Measurements from ENCODE around the gene KCNN3. TPM values are rescaled to one million over a fixed set of nuclear protein-coding genes. Genes with fewer than 3 reads are reported as not detected.

KCNN3 gene
- total and polyA plus RNA-seq, 4 donors: 0.47 to 4.9 (median 1.9) TPM

DNA sequence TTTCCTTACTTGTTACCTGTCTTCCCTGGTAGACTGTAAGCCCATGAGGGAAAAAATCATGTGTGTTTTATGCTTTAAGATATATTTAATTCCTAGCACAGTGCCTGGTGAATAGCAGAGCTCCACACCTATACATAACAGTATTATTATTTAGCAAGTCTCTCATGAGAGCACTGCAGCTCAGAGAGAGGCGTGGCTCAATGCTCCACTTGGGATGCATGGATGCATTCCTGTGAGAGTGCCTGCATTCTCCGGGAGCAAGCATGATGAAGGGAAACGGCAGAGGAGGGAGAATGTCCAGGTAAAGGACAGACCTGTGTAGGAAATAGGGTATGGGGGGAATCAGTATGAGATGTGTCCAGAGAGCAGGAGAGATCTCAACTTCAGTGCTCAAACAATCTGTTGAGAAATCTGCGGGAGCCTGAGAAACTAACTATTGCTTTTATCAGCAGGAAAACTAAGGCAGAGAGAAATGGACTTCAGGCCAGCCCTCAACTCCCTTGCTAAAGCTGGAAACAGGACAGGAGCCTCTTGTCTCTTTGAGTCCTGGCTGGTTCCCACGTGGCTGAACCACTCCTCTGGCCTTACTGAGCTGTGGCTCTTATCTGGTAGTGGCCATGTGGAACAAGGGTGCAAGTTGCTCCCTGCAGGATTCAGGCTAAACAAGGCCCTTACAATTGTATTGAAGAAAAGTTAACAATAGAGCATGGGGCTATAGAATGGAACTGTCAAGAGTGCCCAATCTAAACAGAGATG lies 113.1 kb downstream of the KCNN3 start:
- Histone ChIP-seq H3K27me3 (ENCODE audit: control insufficient read depth in 3 of 3, insufficient read depth in 3 of 3, low read length in 2 of 3) (peaks cover 0 to 14% (median 9%) of the 10 kb centered on the region in 3 donors), H3K27ac (ENCODE audit: low read depth in 1 of 2, low read length in 1 of 2) (no peak overlapping the region), H3K36me3 (ENCODE audit: control insufficient read depth in 4 of 4, insufficient read depth in 4 of 4, low read length in 4 of 4) (no peaks in the 10 kb centered on the region), H3K4me3 (no peak overlapping the region), H3K9me3 (ENCODE audit: control insufficient read depth in 4 of 4, insufficient read depth in 3 of 4, low read length in 3 of 4) (peaks cover 0 to 2% (median 0%) of the 10 kb centered on the region in 4 donors), H3K9ac (ENCODE audit: insufficient read depth in 1 of 2, low read length in 2 of 2) (no peak overlapping the region), H3K4me1 (ENCODE audit: control insufficient read depth in 5 of 5, insufficient read depth in 5 of 5, low read length in 5 of 5) (peaks cover 0 to 7% (median 0%) of the 10 kb centered on the region in 5 donors)
- TF ChIP-seq, protein P1, sequence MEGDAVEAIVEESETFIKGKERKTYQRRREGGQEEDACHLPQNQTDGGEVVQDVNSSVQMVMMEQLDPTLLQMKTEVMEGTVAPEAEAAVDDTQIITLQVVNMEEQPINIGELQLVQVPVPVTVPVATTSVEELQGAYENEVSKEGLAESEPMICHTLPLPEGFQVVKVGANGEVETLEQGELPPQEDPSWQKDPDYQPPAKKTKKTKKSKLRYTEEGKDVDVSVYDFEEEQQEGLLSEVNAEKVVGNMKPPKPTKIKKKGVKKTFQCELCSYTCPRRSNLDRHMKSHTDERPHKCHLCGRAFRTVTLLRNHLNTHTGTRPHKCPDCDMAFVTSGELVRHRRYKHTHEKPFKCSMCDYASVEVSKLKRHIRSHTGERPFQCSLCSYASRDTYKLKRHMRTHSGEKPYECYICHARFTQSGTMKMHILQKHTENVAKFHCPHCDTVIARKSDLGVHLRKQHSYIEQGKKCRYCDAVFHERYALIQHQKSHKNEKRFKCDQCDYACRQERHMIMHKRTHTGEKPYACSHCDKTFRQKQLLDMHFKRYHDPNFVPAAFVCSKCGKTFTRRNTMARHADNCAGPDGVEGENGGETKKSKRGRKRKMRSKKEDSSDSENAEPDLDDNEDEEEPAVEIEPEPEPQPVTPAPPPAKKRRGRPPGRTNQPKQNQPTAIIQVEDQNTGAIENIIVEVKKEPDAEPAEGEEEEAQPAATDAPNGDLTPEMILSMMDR (IDR thresholded peaks at IDR 0.05; ENCODE audit: control extremely low read depth, extremely low read depth): no peak
- DNase-seq (no peak), ATAC-seq (ENCODE audit: insufficient read depth, low FRiP score) (no peak)
- 73 to 80% methylated on average over 5 of the region's 5 CpGs for WGBS, 2 donors

GRCh38 chr1:154755858-154756730 lies 114.0 kb downstream of the KCNN3 start:
- no peak overlapping the region for H3K27ac ChIP-seq (ENCODE audit: low read depth in 1 of 2, low read length in 1 of 2)

GRCh38 chr1:154753426-154753825 lies 116.7 kb downstream of the KCNN3 start:
- 73 to 87% methylated on average over 7 of the region's 7 CpGs for WGBS, 2 donors
- no peak overlapping the region for H3K4me3 ChIP-seq
- no peak for DNase-seq
- TF ChIP-seq, protein P1 (IDR thresholded peaks at IDR 0.05; ENCODE audit: control extremely low read depth, extremely low read depth): no peak
- peaks cover 0 to 5% (median 0%) of the 10 kb centered on the region in 5 donors for H3K4me1 ChIP-seq (ENCODE audit: control insufficient read depth in 5 of 5, insufficient read depth in 5 of 5, low read length in 5 of 5)
- no peak overlapping the region for H3K9ac ChIP-seq (ENCODE audit: insufficient read depth in 1 of 2, low read length in 2 of 2)
- H3K36me3 ChIP-seq (ENCODE audit: control insufficient read depth in 4 of 4, insufficient read depth in 4 of 4, low read length in 4 of 4): no peaks in the 10 kb centered on the region
- ATAC-seq (ENCODE audit: insufficient read depth, low FRiP score): no peak
- no peak overlapping the region for H3K27ac ChIP-seq (ENCODE audit: low read depth in 1 of 2, low read length in 1 of 2)
- H3K27me3 ChIP-seq (ENCODE audit: control insufficient read depth in 3 of 3, insufficient read depth in 3 of 3, low read length in 2 of 3): peaks cover 0 to 6% (median 0%) of the 10 kb centered on the region in 3 donors
- peaks cover 0 to 2% (median 0%) of the 10 kb centered on the region in 4 donors for H3K9me3 ChIP-seq (ENCODE audit: control insufficient read depth in 4 of 4, insufficient read depth in 3 of 4, low read length in 3 of 4)

More at GRCh38 chr1:154755858-154756730, 114.0 kb downstream of the KCNN3 start:
- 60 to 62% methylated on average over 4 to 6 of the region's 6 CpGs for WGBS, 2 donors
- ATAC-seq (ENCODE audit: insufficient read depth, low FRiP score) (no peak), DNase-seq (peak in 1 of 3 donors; percentile 16)
- H3K4me1 ChIP-seq (ENCODE audit: control insufficient read depth in 5 of 5, insufficient read depth in 5 of 5, low read length in 5 of 5): peaks cover 0 to 7% (median 0%) of the 10 kb centered on the region in 5 donors
- H3K9me3 ChIP-seq (ENCODE audit: control insufficient read depth in 4 of 4, insufficient read depth in 3 of 4, low read length in 3 of 4): peaks cover 0 to 2% (median 0%) of the 10 kb centered on the region in 4 donors
- H3K4me3 ChIP-seq: no peak overlapping the region
- H3K36me3 ChIP-seq (ENCODE audit: control insufficient read depth in 4 of 4, insufficient read depth in 4 of 4, low read length in 4 of 4): no peaks in the 10 kb centered on the region
- TF ChIP-seq, protein P1 (IDR thresholded peaks at IDR 0.05; ENCODE audit: control extremely low read depth, extremely low read depth): no peak
- peaks cover 0 to 9% (median 8%) of the 10 kb centered on the region in 3 donors for H3K27me3 ChIP-seq (ENCODE audit: control insufficient read depth in 3 of 3, insufficient read depth in 3 of 3, low read length in 2 of 3)
- H3K9ac ChIP-seq (ENCODE audit: insufficient read depth in 1 of 2, low read length in 2 of 2): no peak overlapping the region

All from lung (tissue), 12 donors.